ENCODE data around the gene ZMYND10. TPM values are rescaled to one million over a fixed set of nuclear protein-coding genes. Genes with fewer than 3 reads are reported as not detected.

The ZMYND10 gene
- total and polyA plus RNA-seq, 9 of the 15 experiments (the other 6 are each of a cell fraction or from before 2014, with no cell fraction given), result 0.20 to 2.8 (median 0.70) TPM

GRCh38 chr3:50350527-50351322 lies 5.2 kb upstream of the ZMYND10 start, which contains the start of the genes CYB561D2 and NPRL2 (continued):
- TF ChIP-seq MLX (CRISPR knock-in tag; conservative IDR thresholded peaks at IDR 0.05) (no peak), ETS2 (tag; IDR thresholded peaks at IDR 0.05; ENCODE audit: borderline replicate concordance, poor library complexity, severe bottlenecking) (no peak), KLF10 (CRISPR knock-in tag; IDR thresholded peaks at IDR 0.05) (no peak), EZH2 (IDR thresholded peaks at IDR 0.05; ENCODE audit: borderline replicate concordance, low read depth, low read length) (no peak), ZC3H8 (IDR thresholded peaks at IDR 0.05) (no peak), TEAD1 (CRISPR knock-in tag; IDR thresholded peaks at IDR 0.05) (0 out of 4 replicates have a peak, but pooled peaks of 1 of the 2 experiments have one; percentile 62), BRD9 (IDR thresholded peaks at IDR 0.05; ENCODE audit: low read depth, partially characterized antibody) (no peak), NCOA6 (IDR thresholded peaks at IDR 0.05) (no peak), ELK3 (CRISPR knock-in tag; IDR thresholded peaks at IDR 0.05) (no peak), SAFB2 (IDR thresholded peaks at IDR 0.05; ENCODE audit: borderline replicate concordance, low read depth, low read length, severe bottlenecking) (no peak), MXD1 (CRISPR knock-in tag; IDR thresholded peaks at IDR 0.05; ENCODE audit: borderline replicate concordance, poor library complexity, severe bottlenecking) (no peak), RNF2 (IDR thresholded peaks at IDR 0.05) (no peak; the same call in 1 of the 2 replicates), ZNF518B (CRISPR knock-in tag; IDR thresholded peaks at IDR 0.05) (no peak), PRMT5 (CRISPR knock-in tag; IDR thresholded peaks at IDR 0.05) (no peak), ZNF785 (CRISPR knock-in tag; IDR thresholded peaks at IDR 0.05) (no peak), SP1 (CRISPR knock-in tag; IDR thresholded peaks at IDR 0.05) (peak; percentile 73), FIP1L1 (IDR thresholded peaks at IDR 0.05; ENCODE audit: low read depth, low read length, poor library complexity, severe bottlenecking) (no peak), XRCC3 (IDR thresholded peaks at IDR 0.05) (no peak)
- TF ChIP-seq, protein P1, sequence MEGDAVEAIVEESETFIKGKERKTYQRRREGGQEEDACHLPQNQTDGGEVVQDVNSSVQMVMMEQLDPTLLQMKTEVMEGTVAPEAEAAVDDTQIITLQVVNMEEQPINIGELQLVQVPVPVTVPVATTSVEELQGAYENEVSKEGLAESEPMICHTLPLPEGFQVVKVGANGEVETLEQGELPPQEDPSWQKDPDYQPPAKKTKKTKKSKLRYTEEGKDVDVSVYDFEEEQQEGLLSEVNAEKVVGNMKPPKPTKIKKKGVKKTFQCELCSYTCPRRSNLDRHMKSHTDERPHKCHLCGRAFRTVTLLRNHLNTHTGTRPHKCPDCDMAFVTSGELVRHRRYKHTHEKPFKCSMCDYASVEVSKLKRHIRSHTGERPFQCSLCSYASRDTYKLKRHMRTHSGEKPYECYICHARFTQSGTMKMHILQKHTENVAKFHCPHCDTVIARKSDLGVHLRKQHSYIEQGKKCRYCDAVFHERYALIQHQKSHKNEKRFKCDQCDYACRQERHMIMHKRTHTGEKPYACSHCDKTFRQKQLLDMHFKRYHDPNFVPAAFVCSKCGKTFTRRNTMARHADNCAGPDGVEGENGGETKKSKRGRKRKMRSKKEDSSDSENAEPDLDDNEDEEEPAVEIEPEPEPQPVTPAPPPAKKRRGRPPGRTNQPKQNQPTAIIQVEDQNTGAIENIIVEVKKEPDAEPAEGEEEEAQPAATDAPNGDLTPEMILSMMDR (IDR thresholded peaks at IDR 0.05 in 2 of 3, conservative IDR thresholded peaks at IDR 0.05 in 1 of 3; ENCODE audit: insufficient read depth in 2 of 3, low read depth in 1 of 3, low read length in 3 of 3), result no peak

Measured in K562 (cell line).